GM23338 (cell line): ENCODE data around the gene SLC35B3. TPM values are rescaled to one million over a fixed set of nuclear protein-coding genes. Genes with fewer than 3 reads are reported as not detected.
A peak's percentile ranks its signal among the peaks of the same experiment; 100 is the strongest.

Experiments
- ATAC-seq: fragments of 200-7000 bp; cut with Tn5 transposase; 3 replicates; pipeline ENCODE4 v1.9.1; 2020
- DNase-seq: peaks from one replicate; pipeline ENCODE4 v3.0.0-alpha.2; 2015; ENCODE audit warnings: low spot score
- H2AFZ ChIP-seq: fragments of 200-600 bp; sonication (generic); 2 replicates; pipeline ENCODE4 v1.8.0; 2016; ENCODE audit warnings: antibody characterized with exemption, mild to moderate bottlenecking, moderate library complexity
- H3F3A ChIP-seq: fragments of 200-600 bp; sonication (generic); replicated peaks from 2 replicates; pipeline ENCODE4 v1.8.0; 2017; ENCODE audit warnings: antibody characterized with exemption, mixed run types, low read depth
- H3K27ac ChIP-seq: fragments of 200-600 bp; sonication (generic); 2 replicates; pipeline ENCODE4 v1.6.1; 2016; ENCODE audit warnings: low read depth
- H3K27me3 ChIP-seq: fragments of 200-600 bp; sonication (generic); 2 replicates; pipeline ENCODE4 v1.8.0; 2016; ENCODE audit warnings: mild to moderate bottlenecking, mixed run types, moderate library complexity; ENCODE audit not compliant: insufficient read depth
- H3K36me3 ChIP-seq: fragments of 200-600 bp; sonication (generic); 2 replicates; pipeline ENCODE4 v1.8.0; 2016; ENCODE audit warnings: mild to moderate bottlenecking; ENCODE audit not compliant: insufficient read depth
- H3K4me1 ChIP-seq: fragments of 200-600 bp; sonication (generic); 2 replicates; pipeline ENCODE4 v1.8.0; 2016; ENCODE audit warnings: mild to moderate bottlenecking, moderate library complexity; ENCODE audit not compliant: insufficient read depth
- H3K4me2 ChIP-seq: fragments of 200-600 bp; sonication (generic); 2 replicates; pipeline ENCODE4 v1.7.1; 2017; ENCODE audit warnings: mixed run types
- H3K4me3 ChIP-seq: fragments of 200-600 bp; sonication (generic); 2 replicates; pipeline ENCODE4 v1.6.1; 2016; ENCODE audit warnings: mixed run types
- H3K79me2 ChIP-seq: fragments of 200-600 bp; sonication (generic); replicated peaks from 2 replicates; pipeline ENCODE4 v1.8.0; 2017; ENCODE audit warnings: mild to moderate bottlenecking; ENCODE audit not compliant: insufficient read depth
- H3K9me2 ChIP-seq: fragments of 200-600 bp; sonication (generic); 2 replicates; pipeline ENCODE4 v1.8.0; 2017; ENCODE audit not compliant: insufficient read depth
- H4K20me1 ChIP-seq: fragments of 200-600 bp; sonication (generic); replicated peaks from 2 replicates; pipeline ENCODE4 v1.8.0; 2017; ENCODE audit warnings: mild to moderate bottlenecking; ENCODE audit not compliant: insufficient read depth
- H3K27ac Mint-ChIP-seq: 2 replicates; pipeline ENCODE4 v1.8.0; 2020; ENCODE audit warnings: inconsistent platforms, mild to moderate bottlenecking, moderate library complexity, mixed read lengths
- H3K27me3 Mint-ChIP-seq: 3 replicates; pipeline ENCODE4 v1.8.0; 2022; ENCODE audit warnings: low read depth, mild to moderate bottlenecking, moderate library complexity, mixed read lengths, inconsistent platforms; ENCODE audit not compliant: insufficient read depth, poor library complexity
- H3K36me3 Mint-ChIP-seq: 3 replicates; pipeline ENCODE4 v1.8.0; 2021; ENCODE audit warnings: low read depth, mild to moderate bottlenecking, inconsistent platforms, moderate library complexity, mixed read lengths
- H3K4me1 Mint-ChIP-seq: 3 replicates; pipeline ENCODE4 v1.8.0; 2020; ENCODE audit warnings: mild to moderate bottlenecking, inconsistent platforms, mixed read lengths
- H3K4me3 Mint-ChIP-seq: 3 replicates; pipeline ENCODE4 v1.8.0; 2021; ENCODE audit warnings: moderate library complexity, mild to moderate bottlenecking, inconsistent platforms, mixed read lengths
- H3K9me3 Mint-ChIP-seq: 3 replicates; pipeline ENCODE4 v1.8.0; 2020; ENCODE audit warnings: moderate library complexity, mild to moderate bottlenecking, inconsistent platforms, mixed read lengths
- CREB1 ChIP-seq: fragments of 250-450 bp; sonication (Bioruptor Pico); IDR thresholded peaks from 2 replicates; pipeline ENCODE4 v1.5.0; 2020; ENCODE audit warnings: low read depth, mild to moderate bottlenecking, moderate library complexity
- ETS1 ChIP-seq: IDR thresholded peaks from 2 replicates; pipeline ENCODE4 v1.6.1; 2016; ENCODE audit warnings: antibody characterized with exemption
- EZH2phosphoT487 ChIP-seq: fragments of 200-600 bp; sonication (generic); IDR thresholded peaks from one replicate; pipeline ENCODE4 v1.8.1; 2018; ENCODE audit warnings: antibody characterized with exemption; ENCODE audit not compliant: unreplicated experiment
- NANOG ChIP-seq: IDR thresholded peaks from 2 replicates; pipeline ENCODE4 v1.6.1; 2016; ENCODE audit warnings: antibody characterized with exemption, borderline replicate concordance
- ZNF462 ChIP-seq: fragments of 250-450 bp; sonication (Bioruptor Pico); IDR thresholded peaks from 2 replicates; pipeline ENCODE4 v1.5.0; 2020; ENCODE audit warnings: mild to moderate bottlenecking, moderate library complexity
- polyA plus RNA-seq: library from polyadenylated mRNA; unstranded; fragments of >200 nt; fragmentation: Nextera tagmentation; extraction: Ambion mirVana; gene quantifications from 2 replicates; pipeline ENCODE4 v1.2.1, GENCODE V29; 2016
- total RNA-seq: library from RNA; depleted of rRNA; stranded (reverse); fragments of >200 nt; shearing (Covaris generic); gene quantifications from 2 replicates; pipeline ENCODE4 v1.2.3, GENCODE V29; 2014

Gene SLC35B3
- total and polyA plus RNA-seq, 2 experiments from 2014 or later, result 7.5 to 9.0 TPM

- TF ChIP-seq ZNF462 (CRISPR knock-in tag) (no peak), CREB1 (CRISPR knock-in tag) (no peak), EZH2phosphoT487 (no peak)
These were observed 47.4 kb downstream of the SLC35B3 start (continued) for GRCh38 chr6:8387942-8388437.

- H3K27ac Mint-ChIP-seq, result peak overlapping the region; percentile 88
- H3K4me2 ChIP-seq, result peak overlapping the region; percentile 71
- no peaks in the 10 kb centered on the region for H4K20me1 ChIP-seq
- H3K9me3 Mint-ChIP-seq, result peaks cover 3% of the 10 kb centered on the region; the same call in 2 of the 3 replicates
- H3K27me3 Mint-ChIP-seq, result peaks cover 1% of the 10 kb centered on the region
- H3K4me3 ChIP-seq, result peak overlapping the region; percentile 19; the same call in 1 of the 2 replicates
- no peaks in the 10 kb centered on the region for H3F3A ChIP-seq
- peaks cover 29% of the 10 kb centered on the region for H3K4me1 Mint-ChIP-seq
- peak; percentile 74 for DNase-seq
- no peak overlapping the region for H2AFZ ChIP-seq
- H3K36me3 Mint-ChIP-seq, result peaks cover 3% of the 10 kb centered on the region; the same call in 2 of the 3 replicates
- H3K27me3 ChIP-seq, result no peaks in the 10 kb centered on the region
- peak overlapping the region; percentile 47 for H3K4me3 Mint-ChIP-seq
- H3K36me3 ChIP-seq, result no peaks in the 10 kb centered on the region
- ATAC-seq, result peak; percentile 93
- H3K27ac ChIP-seq, result peak overlapping the region; percentile 35
- TF ChIP-seq NANOG (peak; percentile 95), ZNF462 (CRISPR knock-in tag) (peak; percentile 98), ETS1 (no peak), CREB1 (CRISPR knock-in tag) (0 out of 2 replicates have a peak, but pooled peaks have one; percentile 19)
- H3K4me1 ChIP-seq, result peaks cover 26% of the 10 kb centered on the region
- no peaks in the 10 kb centered on the region; the same call in 1 of the 2 replicates for H3K9me2 ChIP-seq
- no peaks in the 10 kb centered on the region for H3K79me2 ChIP-seq
These were observed 51.8 kb downstream of the SLC35B3 start for GRCh38 chr6:8383584-8383983.
